Prostate gland (tissue), 2 donors: ENCODE measurements around the gene CLCA1. TPM values are rescaled to one million over a fixed set of nuclear protein-coding genes. Genes with fewer than 3 reads are reported as not detected.

Experiments
- DNase-seq: peaks from one replicate; pipeline ENCODE4 v3.0.0-alpha.2; 2019; ENCODE audit warnings: low spot score
- H3K27ac ChIP-seq, 2 donors: fragments of 200-600 bp; sonication (generic); 2 replicates each; pipeline ENCODE4 v1.5.1; 2017 to 2019
- H3K27me3 ChIP-seq: fragments of 200-600 bp; sonication (generic); replicated peaks from 2 replicates; pipeline ENCODE4 v1.5.1; 2019; ENCODE audit not compliant: insufficient read depth
- H3K36me3 ChIP-seq, 2 donors: fragments of 200-600 bp; sonication (generic); 1 replicate in 1 of 2; 2 replicates in 1 of 2; pipeline versions ENCODE4 v1.5.1 to v1.8.1; 2017 to 2019
- H3K4me1 ChIP-seq: fragments of 200-600 bp; sonication (generic); replicated peaks from 2 replicates; pipeline ENCODE4 v1.5.1; 2019
- H3K4me3 ChIP-seq, 2 donors: fragments of 200-600 bp; sonication (generic); 2 replicates each; pipeline ENCODE4 v1.5.1; 2017 to 2019
- H3K9me3 ChIP-seq: fragments of 200-600 bp; sonication (generic); 2 replicates; pipeline ENCODE4 v1.5.1; 2017
- CTCF ChIP-seq, 4 experiments: fragments of 200-600 bp in 2 of 4; fragments of 450-650 bp in 2 of 4; sonication (generic) in 2 of 4; IDR thresholded peaks; 1 replicate in 3 of 4; 2 replicates in 1 of 4; pipeline ENCODE4 v1.5.1; 2016 to 2019; ENCODE audit warnings: antibody characterized with exemption in 4 of 4, mild to moderate bottlenecking in 2 of 4, moderate library complexity in 2 of 4
- POLR2A ChIP-seq: fragments of 450-650 bp; IDR thresholded peaks from one replicate; pipeline ENCODE4 v1.6.1; 2016; ENCODE audit warnings: antibody characterized with exemption, mild to moderate bottlenecking
- POLR2AphosphoS5 ChIP-seq: sonication (generic); formaldehyde crosslinking; IDR thresholded peaks from one replicate; pipeline ENCODE4 v1.6.1; 2017; ENCODE audit warnings: antibody characterized with exemption
- WGBS: methylation state at CpG from one replicate; pipeline ENCODE4 v1.1.5; 2018; 5-methylcytosine and 5-hydroxymethylcytosine counted together
- intact Hi-C: fragments of 100-400 bp; cut with DNase I; formaldehyde crosslinking; loops from one replicate; pipeline ENCODE4 v1.14.2; 2022
- total RNA-seq, 2 donors: library from RNA; depleted of rRNA; stranded (reverse); fragments of >200 nt; gene quantifications; one replicate each; pipeline ENCODE4 v1.1.0, GENCODE V29; 2016

The CLCA1 gene
- total RNA-seq, 2 donors from 2014 or later = 0.34 TPM; not detected in 1

- no peaks in the 10 kb centered on the region for H3K9me3 ChIP-seq
- no peak for DNase-seq
- no peaks in the 10 kb centered on the region for H3K4me1 ChIP-seq
- intact Hi-C loops = no loop called here
- no peaks in the 10 kb centered on the region for H3K27me3 ChIP-seq
- no peak for TF ChIP-seq POLR2A
- no peak for TF ChIP-seq CTCF (IDR thresholded peaks at IDR 0.05)
- no peak for TF ChIP-seq POLR2AphosphoS5
- no peak overlapping the region for H3K27ac ChIP-seq
- no peak overlapping the region for H3K4me3 ChIP-seq
- WGBS = 63% methylated on average over 1 of the region's 1 CpG
- H3K36me3 ChIP-seq = no peaks in the 10 kb centered on the region
Observed at GRCh38 chr1:86460998-86461397, 7.7 kb upstream of the CLCA1 start.

- 91% methylated on average over 3 of the region's 3 CpGs for WGBS
- TF ChIP-seq POLR2AphosphoS5 (no peak), POLR2A (no peak), CTCF (IDR thresholded peaks at IDR 0.05) (no peak)
- intact Hi-C loops = no loop called here
- H3K4me3 ChIP-seq = no peak overlapping the region
- DNase-seq = no peak
- H3K4me1 ChIP-seq = no peaks in the 10 kb centered on the region
- no peaks in the 10 kb centered on the region for H3K27me3 ChIP-seq
- H3K27ac ChIP-seq = no peak overlapping the region
- no peaks in the 10 kb centered on the region for H3K36me3 ChIP-seq
- H3K9me3 ChIP-seq = no peaks in the 10 kb centered on the region
Observed at GRCh38 chr1:86461482-86461881, 7.2 kb upstream of the CLCA1 start.

- H3K4me3 ChIP-seq = no peak overlapping the region
- DNase-seq = no peak
- 77% methylated on average over 1 of the region's 1 CpG for WGBS
Observed at GRCh38 chr1:86464819-86465218, 3.9 kb upstream of the CLCA1 start.

GRCh38 chr1:86466109-86466844, 2.5 kb upstream of the CLCA1 start:
- no peak for DNase-seq
- Histone ChIP-seq H3K4me1 (no peaks in the 10 kb centered on the region), H3K27ac (no peak overlapping the region), H3K36me3 (no peaks in the 10 kb centered on the region), H3K27me3 (no peaks in the 10 kb centered on the region), H3K4me3 (no peak overlapping the region), H3K9me3 (no peaks in the 10 kb centered on the region)
- 89% methylated on average over 2 of the region's 2 CpGs for WGBS
- intact Hi-C loops = no loop called here
- TF ChIP-seq POLR2AphosphoS5 = no peak
- TF ChIP-seq POLR2A = no peak
- no peak for TF ChIP-seq CTCF (IDR thresholded peaks at IDR 0.05)

More at GRCh38 chr1:86464819-86465218, 3.9 kb upstream of the CLCA1 start:
- TF ChIP-seq POLR2A = no peak
- Histone ChIP-seq H3K4me1 (no peaks in the 10 kb centered on the region), H3K27me3 (no peaks in the 10 kb centered on the region), H3K9me3 (no peaks in the 10 kb centered on the region), H3K36me3 (no peaks in the 10 kb centered on the region), H3K27ac (no peak overlapping the region)
- intact Hi-C loops = no loop called here

- TF ChIP-seq CTCF (IDR thresholded peaks at IDR 0.05) = no peak
- no peak for TF ChIP-seq POLR2A
- TF ChIP-seq POLR2AphosphoS5 = no peak
- Histone ChIP-seq H3K4me3 (no peak overlapping the region), H3K9me3 (no peaks in the 10 kb centered on the region), H3K27ac (no peak overlapping the region), H3K36me3 (no peaks in the 10 kb centered on the region), H3K4me1 (no peaks in the 10 kb centered on the region), H3K27me3 (no peaks in the 10 kb centered on the region)
- no peak for DNase-seq
- intact Hi-C loops = no loop called here
- WGBS = 77% methylated on average over 4 of the region's 4 CpGs
Observed at GRCh38 chr1:86466986-86467385, 1.7 kb upstream of the CLCA1 start.
